Regular cardiac myocyte (primary cell): Measurements from ENCODE around the gene S100P. TPM values are rescaled to one million over a fixed set of nuclear protein-coding genes. Genes with fewer than 3 reads are reported as not detected.

Experiments used
- total RNA-seq: library from RNA; depleted of rRNA; stranded (reverse); fragments of >200 nt; gene quantifications from 2 replicates; pipeline ENCODE4 v1.2.3, GENCODE V29; 2014

Gene S100P
- total RNA-seq = not detected in 2 replicates

DNA sequence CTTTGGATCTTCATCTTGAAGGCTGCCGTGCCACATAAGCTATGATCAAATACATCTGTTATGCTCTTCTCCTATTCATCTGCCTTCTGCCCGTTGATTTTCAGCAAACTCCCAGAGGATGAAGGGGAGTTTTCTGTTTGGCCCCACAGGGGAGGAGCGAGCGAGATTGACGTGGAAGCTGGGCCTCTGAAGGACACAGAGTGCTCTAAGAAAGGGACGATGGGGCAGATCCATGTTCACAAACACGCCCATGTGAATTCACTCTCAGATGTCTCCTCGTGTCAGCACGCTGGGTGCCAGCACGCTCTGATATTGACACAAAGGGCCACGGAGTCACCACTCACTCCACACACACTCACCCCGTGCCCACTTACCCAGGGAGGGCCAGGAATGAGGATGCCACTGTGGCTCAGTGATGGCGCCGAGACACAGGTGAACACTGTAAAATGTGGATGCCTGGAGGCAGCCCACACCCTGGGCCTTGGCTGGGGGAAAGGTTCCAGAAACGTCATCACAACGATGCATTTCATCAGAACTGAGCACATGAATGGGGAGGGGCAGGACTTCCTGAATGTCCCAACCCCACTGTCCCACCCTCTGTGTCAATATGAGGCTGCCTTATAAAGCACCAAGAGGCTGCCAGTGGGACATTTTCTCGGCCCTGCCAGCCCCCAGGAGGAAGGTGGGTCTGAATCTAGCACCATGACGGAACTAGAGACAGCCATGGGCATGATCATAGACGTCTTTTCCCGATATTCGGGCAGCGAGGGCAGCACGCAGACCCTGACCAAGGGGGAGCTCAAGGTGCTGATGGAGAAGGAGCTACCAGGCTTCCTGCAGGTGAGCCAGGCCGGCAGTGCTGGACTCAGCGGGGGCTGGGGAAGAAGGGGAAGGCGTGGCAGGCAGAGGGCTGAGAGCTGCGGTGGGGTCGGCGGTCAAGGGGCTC, at the start of gene S100P:
TSS of gene S100P (plus strand) at position 648 of the 946 bp plus-strand sequence. CDS start at position 703, 55 bp downstream.

GRCh38 chr4:6709230-6710114, 15.8 kb downstream of the S100P start, which contains the start of gene MRFAP1L1:
TSS of gene MRFAP1L1 (minus strand) at chr4:6709865. CDS start at chr4:6709629, 236 bp downstream.

DNA sequence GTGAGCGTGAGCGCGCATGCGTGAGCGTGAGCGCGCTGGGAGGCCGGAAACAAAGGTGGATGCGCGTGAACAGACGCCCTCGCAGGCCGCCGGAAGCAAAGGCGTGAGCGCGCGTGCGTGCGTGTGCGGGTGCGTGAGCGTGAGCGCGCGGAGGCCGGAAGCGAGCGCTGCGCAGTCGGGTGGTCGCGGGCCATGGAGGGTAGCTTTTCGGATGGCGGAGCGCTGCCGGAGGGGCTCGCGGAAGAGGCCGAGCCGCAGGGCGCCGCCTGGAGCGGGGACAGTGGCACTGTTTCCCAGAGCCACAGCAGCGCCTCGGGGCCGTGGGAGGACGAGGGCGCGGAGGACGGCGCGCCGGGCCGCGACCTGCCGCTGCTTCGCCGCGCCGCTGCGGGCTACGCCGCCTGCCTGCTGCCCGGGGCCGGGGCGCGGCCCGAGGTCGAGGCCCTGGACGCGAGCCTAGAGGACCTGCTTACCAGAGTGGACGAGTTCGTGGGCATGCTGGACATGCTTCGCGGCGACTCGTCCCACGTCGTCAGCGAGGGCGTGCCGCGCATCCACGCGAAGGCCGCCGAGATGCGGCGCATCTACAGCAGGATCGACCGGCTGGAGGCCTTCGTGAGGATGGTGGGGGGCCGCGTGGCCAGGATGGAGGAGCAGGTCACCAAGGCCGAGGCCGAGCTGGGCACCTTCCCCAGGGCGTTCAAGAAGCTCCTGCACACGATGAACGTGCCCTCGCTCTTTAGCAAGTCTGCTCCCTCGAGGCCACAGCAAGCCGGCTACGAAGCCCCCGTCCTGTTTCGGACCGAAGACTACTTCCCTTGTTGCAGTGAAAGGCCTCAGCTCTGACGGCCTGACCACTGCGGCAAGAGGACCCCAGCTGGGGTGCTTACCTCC, 22.6 kb downstream of the S100P start, which contains the start of gene BLOC1S4:
TSS of gene BLOC1S4 (plus strand) at position 157 of the 894 bp plus-strand sequence. CDS start at position 193, 36 bp downstream.

Other genes with a start within 250 kb of the S100P start
- not detected in 2 replicates for gene PPP2R2C, start 221.3 kb upstream of the S100P start, total RNA-seq
- gene MAN2B2, start 118.7 kb upstream of the S100P start, total RNA-seq = 15.1 and 21.7 TPM in 2 replicates
- 54.1 and 331 TPM in 2 replicates for gene MRFAP1, start 53.2 kb upstream of the S100P start, total RNA-seq
- 38.6 and 51.2 TPM in 2 replicates for gene MRFAP1L1, start 16.0 kb downstream of the S100P start, total RNA-seq
- 16.6 and 17.6 TPM in 2 replicates for gene BLOC1S4, start 22.3 kb downstream of the S100P start, total RNA-seq
- gene KIAA0232, start 88.8 kb downstream of the S100P start, total RNA-seq = 14.2 and 17.8 TPM in 2 replicates
- 30.5 and 35.2 TPM in 2 replicates for gene TBC1D14, start 215.9 kb downstream of the S100P start, total RNA-seq